Measurements from ENCODE around the gene PHACTR3.

Gene PHACTR3

DNA sequence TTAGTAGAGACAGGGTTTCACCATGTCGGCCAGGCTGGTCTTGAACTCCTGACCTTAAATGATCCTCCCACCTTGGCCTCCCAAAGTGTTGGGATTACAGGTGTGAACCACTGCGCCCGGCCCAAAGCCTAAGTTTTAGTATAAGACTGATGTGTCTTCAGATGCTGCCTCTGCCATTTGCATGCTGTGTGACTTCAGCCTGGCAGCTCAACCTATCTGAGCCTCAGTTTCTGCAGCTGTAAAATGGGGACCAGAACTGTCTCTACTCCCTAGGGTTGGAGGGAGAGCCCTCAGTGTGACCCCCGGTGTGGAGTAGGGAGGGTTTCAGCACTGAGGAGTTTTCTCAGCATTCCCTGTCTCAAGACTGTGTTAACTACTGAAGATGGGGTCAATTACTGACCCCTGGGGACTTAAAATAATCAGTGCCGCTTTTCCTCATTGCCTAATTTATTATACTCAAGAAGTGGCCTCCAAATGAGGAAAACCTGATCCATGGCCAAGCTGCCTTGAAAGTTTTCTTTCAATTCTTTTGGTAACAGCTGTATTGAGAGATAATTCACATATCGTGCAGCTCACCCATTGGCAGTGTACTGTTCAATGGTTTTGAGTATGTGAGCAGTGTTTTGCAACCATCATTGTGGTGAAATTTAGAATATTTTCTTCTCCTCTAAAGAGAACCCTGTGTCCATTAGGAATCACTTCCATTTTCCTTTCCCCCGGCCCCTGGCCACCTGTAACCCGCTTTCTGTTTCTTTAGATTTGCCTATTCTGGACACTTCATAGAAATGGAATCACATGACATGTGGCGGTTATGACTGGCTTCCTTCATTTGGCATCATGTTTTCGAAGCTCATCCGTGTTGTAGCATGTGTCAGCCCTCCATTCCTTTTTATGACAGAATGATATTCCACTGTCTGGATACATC, 64.8 kb downstream of the PHACTR3 start:
- no peaks in the 10 kb centered on the region for H3K36me3 Mint-ChIP-seq (ENCODE audit: low read depth)
- H3K9me3 Mint-ChIP-seq = no peaks in the 10 kb centered on the region
- H3K27me3 Mint-ChIP-seq (ENCODE audit: low read depth) = no peaks in the 10 kb centered on the region
- H3K4me1 Mint-ChIP-seq (ENCODE audit: low read depth) = no peaks in the 10 kb centered on the region
- H3K4me3 Mint-ChIP-seq = no peak overlapping the region
- no peak overlapping the region for H3K27ac Mint-ChIP-seq

DNA sequence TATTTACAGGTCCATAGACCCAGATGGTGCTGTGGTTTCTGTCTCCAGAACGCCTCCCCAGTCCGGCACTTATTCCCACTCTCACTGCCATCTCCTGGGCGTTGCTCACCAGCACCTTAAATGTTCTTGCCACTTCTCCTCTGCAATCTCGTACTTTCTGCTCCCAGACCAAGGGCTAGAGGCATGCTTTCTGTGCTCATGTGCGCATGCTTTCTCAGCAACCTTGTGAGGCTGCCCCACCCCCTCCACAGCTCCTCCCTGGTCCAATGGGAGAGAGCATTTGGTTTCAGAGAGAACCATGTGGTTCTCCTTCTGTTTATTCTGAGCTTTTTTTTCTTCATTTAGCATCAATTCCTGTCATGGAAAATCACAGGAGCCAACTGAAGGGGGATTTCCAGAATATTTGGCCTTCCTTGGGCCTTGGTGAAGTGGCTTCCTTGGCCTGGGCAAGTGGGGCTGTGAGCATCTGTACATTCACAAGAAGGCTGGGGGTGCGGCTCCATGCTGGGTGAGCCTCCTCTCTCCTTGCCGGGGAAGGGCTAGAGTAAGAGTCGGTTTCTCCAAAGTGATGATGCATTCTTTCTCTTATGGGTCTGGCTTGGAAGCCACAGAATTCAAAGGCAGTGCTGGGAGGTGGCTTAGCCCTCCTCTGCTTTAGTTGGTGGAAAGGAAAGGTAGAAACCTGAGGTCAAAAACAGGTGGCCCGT, 66.6 kb downstream of the PHACTR3 start:
- H3K4me1 Mint-ChIP-seq (ENCODE audit: low read depth) = no peaks in the 10 kb centered on the region
- no peak overlapping the region for H3K27ac Mint-ChIP-seq
- no peaks in the 10 kb centered on the region for H3K36me3 Mint-ChIP-seq (ENCODE audit: low read depth)
- no peak overlapping the region for H3K4me3 Mint-ChIP-seq
- H3K27me3 Mint-ChIP-seq (ENCODE audit: low read depth) = no peaks in the 10 kb centered on the region
- H3K9me3 Mint-ChIP-seq = no peaks in the 10 kb centered on the region

DNA sequence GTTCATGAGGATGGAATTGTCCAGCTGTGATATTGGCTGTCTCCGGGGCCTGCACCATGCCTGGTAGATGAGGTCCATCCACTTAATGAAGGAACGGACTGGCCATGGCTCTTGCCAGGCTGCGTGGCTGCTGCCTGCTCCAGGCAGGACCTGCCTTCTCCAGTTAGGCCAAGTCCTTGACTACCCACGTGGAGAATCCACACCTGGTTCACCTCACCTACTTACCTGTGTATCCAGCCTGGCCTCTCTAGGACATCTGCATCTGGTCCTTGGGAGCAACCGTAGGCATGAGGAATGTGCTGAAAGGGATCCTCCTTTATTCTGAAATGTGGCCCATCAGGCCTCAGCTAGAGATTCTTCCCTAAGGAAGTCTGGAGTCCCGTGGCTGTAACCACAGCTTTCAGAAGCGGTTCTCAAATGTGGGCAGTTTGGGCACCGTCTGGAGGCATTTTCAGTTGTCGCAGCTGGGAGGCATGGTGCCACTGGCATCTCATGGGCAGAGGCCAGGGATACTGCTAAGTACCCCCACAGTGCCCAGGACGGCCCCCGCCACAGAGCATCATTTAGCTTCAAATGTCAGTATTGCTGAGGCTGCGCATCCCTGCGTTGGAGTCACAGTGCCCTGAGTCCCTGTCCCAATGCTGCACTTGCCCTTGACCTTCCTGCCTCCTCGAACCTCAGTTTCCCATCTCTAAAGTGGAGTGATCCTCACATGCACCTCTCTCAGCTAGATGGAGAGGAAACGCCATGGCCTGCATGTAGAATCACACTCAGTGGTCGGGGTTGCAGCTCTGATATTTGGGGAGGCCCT, 67.5 kb downstream of the PHACTR3 start:
- Mint-ChIP-seq H3K27ac (no peak overlapping the region), H3K4me3 (no peak overlapping the region), H3K9me3 (no peaks in the 10 kb centered on the region), H3K4me1 (ENCODE audit: low read depth) (no peaks in the 10 kb centered on the region), H3K27me3 (ENCODE audit: low read depth) (peaks cover 2% of the 10 kb centered on the region), H3K36me3 (ENCODE audit: low read depth) (no peaks in the 10 kb centered on the region)

DNA sequence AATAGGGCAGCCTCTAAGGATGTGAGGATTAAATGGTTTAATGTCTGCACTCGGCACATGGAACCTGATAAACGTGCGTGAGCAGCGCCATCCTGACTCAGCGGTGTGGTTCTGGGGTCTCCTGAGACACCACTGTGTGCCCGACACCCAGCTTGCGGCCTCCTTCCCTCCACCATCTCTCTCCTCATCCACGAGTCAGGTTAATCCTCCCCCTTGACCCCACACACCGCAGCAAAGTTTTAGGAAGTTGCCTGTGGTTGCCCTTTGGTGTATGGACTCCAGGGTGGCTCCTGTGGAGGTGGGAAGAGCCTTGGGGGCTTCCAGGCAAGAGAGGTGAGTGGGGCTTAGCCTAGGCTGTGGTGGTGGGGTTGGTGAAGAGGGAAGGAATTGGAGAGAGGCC, 68.2 kb downstream of the PHACTR3 start:
- H3K9me3 Mint-ChIP-seq = no peaks in the 10 kb centered on the region
- H3K27ac Mint-ChIP-seq = no peak overlapping the region
- no peaks in the 10 kb centered on the region for H3K4me1 Mint-ChIP-seq (ENCODE audit: low read depth)

DNA sequence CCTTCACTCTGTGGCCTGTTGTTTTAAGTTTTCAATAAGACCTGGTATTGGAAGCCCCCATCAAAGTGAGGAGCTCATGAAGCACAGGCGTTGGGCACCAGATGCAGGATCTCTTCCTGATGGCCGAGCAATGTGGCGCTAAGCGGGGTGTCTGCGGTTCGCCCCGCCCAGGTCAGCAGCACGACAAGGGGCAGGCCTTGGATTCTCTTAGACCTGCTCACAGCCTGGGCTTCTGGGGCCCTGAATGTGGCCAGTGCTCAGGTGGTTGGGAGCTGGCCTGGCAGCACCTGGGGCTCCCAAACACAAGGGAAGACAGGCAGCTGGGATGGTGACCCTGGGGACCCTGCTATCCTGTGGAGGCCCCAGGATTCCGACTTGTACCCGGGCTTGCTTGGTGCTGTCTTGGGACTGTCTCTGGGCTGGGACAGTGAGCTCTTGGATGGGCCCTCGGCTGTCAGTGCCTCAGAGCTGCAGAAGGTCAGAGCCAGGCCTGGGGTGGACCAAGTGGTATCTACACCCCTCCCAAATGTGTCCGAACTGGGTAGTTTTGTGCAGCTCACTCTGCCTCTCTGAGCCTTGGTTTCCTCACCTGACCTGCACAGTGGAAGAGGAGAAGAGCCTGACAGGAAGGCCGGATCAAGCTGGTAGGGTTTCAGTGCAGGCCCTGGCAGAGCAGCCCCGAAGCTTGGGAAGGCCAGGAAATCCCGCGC, 69.1 kb downstream of the PHACTR3 start:
- Mint-ChIP-seq H3K9me3 (no peaks in the 10 kb centered on the region), H3K27me3 (ENCODE audit: low read depth) (peaks cover 6% of the 10 kb centered on the region), H3K36me3 (ENCODE audit: low read depth) (no peaks in the 10 kb centered on the region), H3K4me1 (ENCODE audit: low read depth) (no peaks in the 10 kb centered on the region), H3K4me3 (no peak overlapping the region), H3K27ac (no peak overlapping the region)

More for the DNA sequence above, 68.2 kb downstream of the PHACTR3 start:
- Mint-ChIP-seq H3K4me3 (no peak overlapping the region), H3K27me3 (ENCODE audit: low read depth) (peaks cover 5% of the 10 kb centered on the region), H3K36me3 (ENCODE audit: low read depth) (no peaks in the 10 kb centered on the region)

DNA sequence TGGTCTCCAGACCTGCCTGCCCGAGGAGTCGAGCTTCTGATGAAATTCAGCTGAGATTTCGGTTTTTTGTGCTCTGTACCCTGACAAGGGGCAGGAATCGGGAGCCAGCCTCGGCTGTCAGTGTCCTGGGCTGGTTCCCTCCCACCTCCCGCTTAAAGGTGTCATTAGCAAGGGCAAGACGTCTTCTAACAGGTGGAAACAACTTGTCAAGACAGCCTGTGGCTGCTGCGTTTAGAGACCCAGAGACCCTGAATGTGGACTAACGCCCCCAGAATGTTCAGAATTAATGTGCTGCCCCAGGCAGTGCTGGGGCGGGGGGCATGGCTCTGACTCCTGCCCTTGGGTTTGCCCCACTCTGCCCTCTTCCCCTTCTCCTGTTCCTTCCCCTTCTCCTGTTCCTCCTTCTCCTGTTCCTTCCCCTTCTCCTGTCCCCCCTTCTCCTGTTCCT, 69.7 kb downstream of the PHACTR3 start:
- no peaks in the 10 kb centered on the region for H3K4me1 Mint-ChIP-seq (ENCODE audit: low read depth)
- H3K36me3 Mint-ChIP-seq (ENCODE audit: low read depth) = no peaks in the 10 kb centered on the region
- no peaks in the 10 kb centered on the region for H3K9me3 Mint-ChIP-seq
- peaks cover 8% of the 10 kb centered on the region for H3K27me3 Mint-ChIP-seq (ENCODE audit: low read depth)
- no peak overlapping the region for H3K27ac Mint-ChIP-seq
- H3K4me3 Mint-ChIP-seq = no peak overlapping the region

DNA sequence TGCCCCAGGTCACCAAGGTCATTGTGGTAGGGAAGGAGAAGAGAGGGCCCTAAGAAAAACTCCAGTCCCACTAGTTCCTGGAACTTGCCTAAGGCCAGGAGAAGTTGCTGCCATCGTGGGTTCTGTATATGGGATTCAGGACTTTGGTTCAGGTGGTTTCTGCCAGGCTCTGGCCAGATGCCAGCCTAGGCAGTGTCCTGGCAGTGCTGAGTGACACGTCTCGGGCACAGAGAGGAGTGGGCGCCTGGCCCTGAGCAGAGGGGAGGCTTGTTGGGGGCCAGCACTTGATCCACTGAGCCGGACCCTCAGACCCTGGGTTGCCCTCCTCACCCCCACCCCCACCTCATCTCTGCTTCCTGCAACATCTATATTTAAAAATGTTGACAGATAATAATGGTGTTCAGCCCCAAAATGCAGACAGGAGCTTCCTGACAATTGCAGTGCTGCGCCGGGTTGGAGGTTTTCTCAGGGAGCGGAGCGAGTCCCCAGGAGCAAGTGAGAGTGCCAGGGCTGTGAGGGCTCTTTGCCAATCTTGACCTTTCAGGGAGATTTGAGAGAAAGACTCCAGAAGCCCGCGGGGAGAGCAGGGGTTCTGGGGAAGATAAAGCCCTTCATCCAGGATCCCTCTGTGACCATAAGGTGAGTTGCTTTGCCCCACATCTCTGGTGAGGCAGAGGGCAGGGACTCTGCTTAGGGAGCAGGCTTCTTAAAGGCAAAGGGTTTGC, 71.9 kb downstream of the PHACTR3 start:
- H3K36me3 Mint-ChIP-seq (ENCODE audit: low read depth) = no peaks in the 10 kb centered on the region
- H3K4me3 Mint-ChIP-seq = no peak overlapping the region
- no peaks in the 10 kb centered on the region for H3K4me1 Mint-ChIP-seq (ENCODE audit: low read depth)
- H3K9me3 Mint-ChIP-seq = no peaks in the 10 kb centered on the region
- no peak overlapping the region for H3K27ac Mint-ChIP-seq
- peaks cover 8% of the 10 kb centered on the region for H3K27me3 Mint-ChIP-seq (ENCODE audit: low read depth)

DNA sequence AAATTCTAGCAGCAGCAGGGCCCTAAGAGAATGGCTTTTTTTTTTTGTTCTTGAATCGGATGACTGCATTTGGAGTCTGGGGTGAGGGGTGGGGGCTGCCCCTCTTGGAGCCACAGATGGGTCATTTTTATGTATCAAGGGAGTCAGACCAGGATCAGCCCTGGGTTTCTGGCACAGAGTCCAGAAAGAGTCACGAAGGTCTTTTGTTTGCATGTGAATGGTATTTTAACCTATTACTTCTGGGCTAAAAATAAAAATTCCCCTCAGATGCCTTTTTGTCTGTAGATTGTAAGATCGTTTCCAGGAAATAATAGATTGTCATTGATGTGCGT, 72.5 kb downstream of the PHACTR3 start:
- Mint-ChIP-seq H3K27ac (no peak overlapping the region), H3K27me3 (ENCODE audit: low read depth) (peaks cover 8% of the 10 kb centered on the region), H3K4me1 (ENCODE audit: low read depth) (no peaks in the 10 kb centered on the region), H3K9me3 (no peaks in the 10 kb centered on the region), H3K36me3 (ENCODE audit: low read depth) (no peaks in the 10 kb centered on the region), H3K4me3 (no peak overlapping the region)

DNA sequence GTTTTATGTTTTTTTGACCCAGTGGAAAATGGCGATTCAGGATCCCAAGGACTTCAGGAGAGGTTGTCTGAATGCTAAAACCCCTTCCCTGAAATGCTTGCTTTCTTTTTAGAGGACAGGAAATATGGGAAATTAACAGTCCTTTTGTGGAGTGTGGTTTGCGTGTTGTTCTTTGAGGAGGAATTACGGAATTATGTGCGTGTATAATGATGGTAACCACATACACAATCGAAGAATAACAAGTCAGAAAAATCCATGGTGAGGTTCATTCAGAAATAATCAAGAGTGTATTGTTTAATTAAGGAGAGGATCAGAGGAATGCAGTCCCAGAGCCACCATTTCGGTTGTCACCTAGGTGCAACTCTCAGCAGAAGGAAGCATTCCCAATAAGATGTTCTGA, 73.2 kb downstream of the PHACTR3 start:
- peaks cover 8% of the 10 kb centered on the region for H3K27me3 Mint-ChIP-seq (ENCODE audit: low read depth)
- H3K36me3 Mint-ChIP-seq (ENCODE audit: low read depth) = no peaks in the 10 kb centered on the region
- H3K4me1 Mint-ChIP-seq (ENCODE audit: low read depth) = no peaks in the 10 kb centered on the region
- H3K9me3 Mint-ChIP-seq = no peaks in the 10 kb centered on the region
- H3K4me3 Mint-ChIP-seq = no peak overlapping the region
- H3K27ac Mint-ChIP-seq = no peak overlapping the region

DNA sequence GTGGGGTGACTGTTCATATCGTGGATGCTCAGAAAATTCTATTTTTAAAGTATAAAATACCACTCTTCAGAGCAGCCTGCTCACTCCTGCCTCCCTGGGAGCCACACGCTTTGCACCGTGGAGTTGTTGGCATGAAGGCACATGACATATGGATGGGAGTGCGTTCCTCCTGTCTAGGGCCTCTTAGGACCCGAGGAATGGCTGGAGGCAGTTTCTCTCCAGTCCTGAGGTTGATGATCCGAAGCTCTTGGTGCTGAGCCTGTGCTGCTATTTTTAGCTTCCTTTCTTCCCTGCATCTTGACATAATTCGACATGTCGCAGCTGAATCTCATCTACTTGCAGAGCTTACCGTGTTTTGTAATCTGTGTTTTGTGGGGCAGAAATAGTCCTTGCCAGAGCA, 73.9 kb downstream of the PHACTR3 start:
- Mint-ChIP-seq H3K4me3 (no peak overlapping the region), H3K9me3 (no peaks in the 10 kb centered on the region), H3K27me3 (ENCODE audit: low read depth) (peaks cover 8% of the 10 kb centered on the region), H3K27ac (no peak overlapping the region), H3K36me3 (ENCODE audit: low read depth) (no peaks in the 10 kb centered on the region), H3K4me1 (ENCODE audit: low read depth) (no peaks in the 10 kb centered on the region)

DNA sequence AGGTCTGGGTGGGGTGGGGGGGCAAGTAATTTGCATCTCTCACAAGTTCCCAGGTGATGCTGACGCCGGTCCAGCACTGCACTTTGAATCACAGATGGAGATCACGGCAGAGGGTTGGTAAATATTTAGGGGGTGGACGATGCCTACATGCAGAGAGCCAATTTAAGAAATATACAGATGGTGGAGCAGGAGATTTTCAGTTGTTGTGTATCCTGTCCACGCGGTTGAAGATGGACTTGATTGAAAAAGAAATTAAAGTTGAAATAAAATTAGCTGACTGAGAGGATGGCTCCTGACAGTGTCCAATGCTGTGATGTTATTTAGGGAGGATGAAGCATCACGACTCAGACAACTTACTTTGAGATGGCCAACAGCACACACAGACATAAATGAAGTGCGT, 74.6 kb downstream of the PHACTR3 start:
- Mint-ChIP-seq H3K27me3 (ENCODE audit: low read depth) (peaks cover 8% of the 10 kb centered on the region), H3K4me3 (no peak overlapping the region), H3K4me1 (ENCODE audit: low read depth) (no peaks in the 10 kb centered on the region), H3K27ac (no peak overlapping the region), H3K9me3 (no peaks in the 10 kb centered on the region), H3K36me3 (ENCODE audit: low read depth) (no peaks in the 10 kb centered on the region)

DNA sequence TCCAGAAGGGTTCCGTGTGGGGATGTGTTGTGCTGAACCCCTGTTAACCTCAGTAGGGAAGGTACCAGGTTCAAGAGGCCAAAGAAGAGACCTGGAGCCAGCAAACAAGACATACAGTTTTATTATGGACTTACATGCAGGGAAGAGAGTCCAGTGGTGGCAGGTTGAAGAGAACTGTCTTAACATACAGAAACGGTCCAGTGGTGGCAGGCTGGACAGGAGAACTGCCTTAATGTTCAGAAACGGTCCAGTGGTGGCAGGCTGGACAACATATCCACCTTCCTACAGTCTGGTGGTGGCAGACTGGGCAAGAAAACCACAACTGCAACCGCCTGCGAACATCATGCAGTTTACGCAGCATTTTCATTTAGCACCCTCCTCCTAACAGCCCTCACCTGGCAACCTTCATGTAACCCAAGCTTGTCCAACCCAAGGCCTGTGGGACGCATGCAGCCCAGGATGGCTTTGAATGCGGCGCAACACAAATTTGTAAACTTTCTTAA, 75.9 kb downstream of the PHACTR3 start:
- Mint-ChIP-seq H3K4me3 (no peak overlapping the region), H3K27me3 (ENCODE audit: low read depth) (peaks cover 8% of the 10 kb centered on the region), H3K9me3 (no peaks in the 10 kb centered on the region), H3K36me3 (ENCODE audit: low read depth) (no peaks in the 10 kb centered on the region), H3K4me1 (ENCODE audit: low read depth) (no peaks in the 10 kb centered on the region), H3K27ac (no peak overlapping the region)

DNA sequence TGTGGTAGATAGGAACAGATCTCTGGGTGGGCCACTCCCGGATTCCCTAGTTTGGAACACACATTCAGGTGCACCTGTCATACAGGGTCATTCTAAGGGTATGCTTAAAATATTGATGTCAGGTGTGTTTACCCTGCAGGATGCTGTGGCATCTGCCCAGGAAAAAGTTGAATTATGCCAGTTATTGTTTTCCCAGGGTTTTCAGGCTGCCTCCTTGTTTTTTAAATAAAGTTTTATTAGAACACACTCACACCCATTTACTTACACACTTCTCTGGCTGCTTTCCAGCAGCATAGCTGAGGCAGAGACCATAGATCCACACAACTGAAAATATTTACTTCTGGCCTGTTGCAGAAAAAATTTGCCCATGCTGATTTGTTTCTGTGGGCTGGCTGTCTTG, 76.5 kb downstream of the PHACTR3 start:
- H3K27ac Mint-ChIP-seq = no peak overlapping the region
- no peak overlapping the region for H3K4me3 Mint-ChIP-seq
- no peaks in the 10 kb centered on the region for H3K9me3 Mint-ChIP-seq
- peaks cover 8% of the 10 kb centered on the region for H3K27me3 Mint-ChIP-seq (ENCODE audit: low read depth)
- no peaks in the 10 kb centered on the region for H3K4me1 Mint-ChIP-seq (ENCODE audit: low read depth)
- no peaks in the 10 kb centered on the region for H3K36me3 Mint-ChIP-seq (ENCODE audit: low read depth)

Measured in T-helper 1 cell treated with Interleukin-12 subunit alpha and Interleukin-12 subunit beta and Interleukin-4 antibody, amounts not matched to agents 30 μg/mL and 1 μg/mL, for 36 hours (primary cell).